Measurements from ENCODE around the gene AKAP7.
"Not testable (repeated sequence)": the region's sequence is repeated elsewhere in the genome, so short reads cannot be mapped to it uniquely, and the experiment has no call there.

Gene AKAP7

GRCh38 chr6:131292145-131292938, 157.1 kb downstream of the AKAP7 start:
- DNase-seq (ENCODE audit: low read depth) = no peak

- no peak for DNase-seq (ENCODE audit: low read depth)
These were observed 158.2 kb downstream of the AKAP7 start for GRCh38 chr6:131293472-131293911.

- DNase-seq (ENCODE audit: low read depth) = no peak
These were observed 159.8 kb downstream of the AKAP7 start for GRCh38 chr6:131295081-131295480.

GRCh38 chr6:131300826-131301225, 165.6 kb downstream of the AKAP7 start:
- not testable (repeated sequence) for DNase-seq (ENCODE audit: low read depth)

- no peak for DNase-seq (ENCODE audit: low read depth)
These were observed 168.2 kb downstream of the AKAP7 start for GRCh38 chr6:131303338-131303930.

- no peak for DNase-seq (ENCODE audit: low read depth)
These were observed 170.0 kb downstream of the AKAP7 start for GRCh38 chr6:131305037-131305850.

- no peak for DNase-seq (ENCODE audit: low read depth)
These were observed 174.2 kb downstream of the AKAP7 start for GRCh38 chr6:131309437-131309836.

GRCh38 chr6:131314838-131315237, 179.6 kb downstream of the AKAP7 start:
- DNase-seq (ENCODE audit: low read depth) = no peak

- DNase-seq (ENCODE audit: low read depth) = no peak
These were observed 181.4 kb downstream of the AKAP7 start for GRCh38 chr6:131316654-131317053.

GRCh38 chr6:131317516-131317915, 182.2 kb downstream of the AKAP7 start:
- no peak for DNase-seq (ENCODE audit: low read depth)

GRCh38 chr6:131321589-131321988, 186.3 kb downstream of the AKAP7 start:
- no peak for DNase-seq (ENCODE audit: low read depth)

- no peak for DNase-seq (ENCODE audit: low read depth)
These were observed 186.9 kb downstream of the AKAP7 start for GRCh38 chr6:131322125-131322524.

GRCh38 chr6:131325669-131326068, 190.4 kb downstream of the AKAP7 start:
- DNase-seq (ENCODE audit: low read depth) = not testable (repeated sequence)

- DNase-seq (ENCODE audit: low read depth) = not testable (repeated sequence)
These were observed 193.5 kb downstream of the AKAP7 start for GRCh38 chr6:131328727-131329126.

GRCh38 chr6:131331151-131331550, 195.9 kb downstream of the AKAP7 start:
- no peak for DNase-seq (ENCODE audit: low read depth)

GRCh38 chr6:131331873-131332781, 196.9 kb downstream of the AKAP7 start:
- no peak for DNase-seq (ENCODE audit: low read depth)
